GM04503 (cell line): ENCODE results near the gene PNKD.

Experiments used
- DNase-seq: peaks from one replicate; pipeline ENCODE4 v3.0.0-alpha.2; 2012; ENCODE audit warnings: low read depth

The PNKD gene

GRCh38 chr2:218256612-218257350 is 13.5 kb upstream of the PNKD start:
- DNase-seq, result no peak

GRCh38 chr2:218257390-218257981 is 12.8 kb upstream of the PNKD start:
- no peak for DNase-seq

GRCh38 chr2:218259099-218259961 is 11.0 kb upstream of the PNKD start:
- peak; percentile 19 for DNase-seq

GRCh38 chr2:218260166-218260565 is 10.2 kb upstream of the PNKD start:
- DNase-seq, result no peak

GRCh38 chr2:218260742-218261422 is 9.4 kb upstream of the PNKD start, which contains the start of gene GPBAR1:
Gene GPBAR1 (plus strand): TSS chr2:218261015. CDS start chr2:218262725, 1,710 bp downstream.
- no peak for DNase-seq

GRCh38 chr2:218261423-218262236 is 8.7 kb upstream of the PNKD start:
- no peak for DNase-seq

GRCh38 chr2:218262237-218262600 is 8.1 kb upstream of the PNKD start:
- DNase-seq, result no peak

GRCh38 chr2:218262631-218263586 is 7.4 kb upstream of the PNKD start:
- no peak for DNase-seq

GRCh38 chr2:218263817-218264641 is 6.3 kb upstream of the PNKD start:
- DNase-seq, result no peak

- DNase-seq, result no peak
Observed at GRCh38 chr2:218264773-218265561, 5.4 kb upstream of the PNKD start.

- DNase-seq, result no peak
Observed at GRCh38 chr2:218265626-218266025, 4.7 kb upstream of the PNKD start.

GRCh38 chr2:218266316-218266979 is 3.9 kb upstream of the PNKD start:
- no peak for DNase-seq

GRCh38 chr2:218267259-218267658 is 3.1 kb upstream of the PNKD start:
- DNase-seq, result no peak

- DNase-seq, result no peak
Observed at GRCh38 chr2:218270721-218271486, 585 bp downstream of the PNKD start.

GRCh38 chr2:218271487-218271797 is 1.1 kb downstream of the PNKD start:
- DNase-seq, result no peak

- DNase-seq, result no peak
Observed at GRCh38 chr2:218271865-218272530, 1.7 kb downstream of the PNKD start.
